ENCODE results near the gene PWP2. TPM values are rescaled to one million over a fixed set of nuclear protein-coding genes. Genes with fewer than 3 reads are reported as not detected.

PWP2 gene
- total and polyA plus RNA-seq, 2 donors (not counting 3 experiments of a cell fraction or from before 2014, with no cell fraction given) = 5.1 to 31.8 TPM

DNA sequence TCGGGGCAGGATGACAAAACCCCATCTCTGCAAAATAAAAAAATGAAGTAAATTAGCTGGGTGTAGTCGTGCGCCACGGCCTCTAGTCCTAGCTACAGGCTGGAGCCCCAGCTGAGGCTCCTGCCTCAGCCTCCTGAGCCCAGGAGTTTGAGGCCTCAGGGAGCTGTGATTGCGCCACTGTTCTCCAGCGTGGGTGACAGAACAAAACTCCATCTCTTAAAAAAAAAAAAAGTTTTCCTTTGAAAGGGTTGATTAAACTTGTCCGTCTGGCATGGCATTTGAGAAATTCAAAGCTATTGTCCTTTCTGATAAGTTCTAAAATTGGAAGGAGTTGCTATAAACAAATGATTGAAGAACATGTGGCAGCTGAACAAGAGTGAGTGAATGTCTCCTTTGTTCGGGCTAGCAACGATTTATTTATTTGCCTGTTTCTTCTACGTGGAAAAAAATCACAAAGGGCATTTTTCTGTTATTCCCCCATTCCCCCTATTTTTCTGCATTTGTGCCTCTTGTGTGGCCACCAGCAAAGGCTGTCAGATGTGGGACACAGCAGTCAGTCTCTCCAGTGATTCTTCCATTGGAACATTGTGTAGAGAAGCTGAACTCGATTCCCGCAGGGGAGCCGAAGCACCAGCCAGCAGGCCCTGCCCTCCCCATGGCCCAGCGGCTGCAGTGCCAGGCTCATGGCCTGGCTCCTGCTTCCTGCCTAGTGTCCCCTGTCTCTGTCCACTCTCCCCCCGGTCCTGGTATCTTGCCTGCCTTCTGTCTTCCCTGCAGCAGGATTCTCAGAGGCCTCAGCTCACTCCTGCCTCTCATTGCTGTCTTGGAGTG, 21.5 kb upstream of the PWP2 start:
- Histone ChIP-seq H3K9ac (replicated peaks; ENCODE audit: extremely low read depth, insufficient read depth, low read length) (no peak overlapping the region), H2AFZ (ENCODE audit: low read depth, low read length) (no peak overlapping the region), H3K9me1 (replicated peaks; ENCODE audit: control insufficient read depth, extremely low read depth, insufficient read depth, low read length) (no peaks in the 10 kb centered on the region), H3K4me1 (ENCODE audit: control insufficient read depth, extremely low read depth, insufficient read depth, low read length) (peaks cover 36% of the 10 kb centered on the region), H3K79me2 (ENCODE audit: control insufficient read depth, insufficient read depth, low read length) (peaks cover 6% of the 10 kb centered on the region), H3K4me3 (replicated peaks in 1 of 3; ENCODE audit: insufficient read depth in 1 of 3, low read depth in 1 of 3, low read length in 3 of 3) (no peak overlapping the region), H3K4me2 (ENCODE audit: insufficient read depth, low read length) (no peak overlapping the region), H3K27me3 (ENCODE audit: control insufficient read depth in 2 of 2, insufficient read depth in 2 of 2, low read length in 2 of 2) (no peaks in the 10 kb centered on the region), H3K36me3 (ENCODE audit: control insufficient read depth in 2 of 2, extremely low read depth in 1 of 2, insufficient read depth in 2 of 2, low read length in 2 of 2) (peaks cover 12 to 23% of the 10 kb centered on the region in 2 experiments), H3K27ac (ENCODE audit: insufficient read depth, low read depth, low read length) (no peak overlapping the region), H4K20me1 (replicated peaks; ENCODE audit: control insufficient read depth, extremely low read depth, insufficient read depth, low read length) (no peaks in the 10 kb centered on the region), H3K9me3 (replicated peaks; ENCODE audit: control insufficient read depth, insufficient read depth, low read length) (no peaks in the 10 kb centered on the region)
- TF ChIP-seq MYC (IDR thresholded peaks at IDR 0.05; ENCODE audit: low read depth, low read length) = no peak
- TF ChIP-seq FOS (IDR thresholded peaks at IDR 0.05; ENCODE audit: borderline replicate concordance, insufficient read depth, low read length) = no peak
- TF ChIP-seq CTCF (IDR thresholded peaks at IDR 0.05; ENCODE audit: extremely low read depth in 1 of 2, insufficient read depth in 1 of 2, low read depth in 1 of 2, low read length in 2 of 2) = no peak
- TF ChIP-seq JUN (IDR thresholded peaks at IDR 0.05; ENCODE audit: borderline replicate concordance, insufficient read depth, insufficient read length, low read depth) = no peak
- ChIA-PET CTCF (interaction anchor here (2.5 kb wide), 1 partner anchor 8 kb away, joined by 10 read pairs; no protein-coding TSS in a partner anchor), POLR2A (interaction anchor here (0.7 kb wide), 1 partner anchor 1173 kb away, joined by 3 read pairs; no protein-coding TSS in a partner anchor)
- BruUV-seq (replicated peaks) = no TSS peak
- dilution Hi-C loops (cut with MboI; ENCODE audit: extremely low pct_ligation_motif_present, low sequenced_read_pairs) (no loop called here), intact Hi-C loops (cut with micrococcal nuclease) (no loop called here)
- FAIRE-seq (no peak), DNase-seq (ENCODE audit: low read depth, low spot score) (peak; percentile 26)

Data from endothelial cell of umbilical vein (primary cell).